ENCODE results near the gene PAEP.

The PAEP gene

DNA sequence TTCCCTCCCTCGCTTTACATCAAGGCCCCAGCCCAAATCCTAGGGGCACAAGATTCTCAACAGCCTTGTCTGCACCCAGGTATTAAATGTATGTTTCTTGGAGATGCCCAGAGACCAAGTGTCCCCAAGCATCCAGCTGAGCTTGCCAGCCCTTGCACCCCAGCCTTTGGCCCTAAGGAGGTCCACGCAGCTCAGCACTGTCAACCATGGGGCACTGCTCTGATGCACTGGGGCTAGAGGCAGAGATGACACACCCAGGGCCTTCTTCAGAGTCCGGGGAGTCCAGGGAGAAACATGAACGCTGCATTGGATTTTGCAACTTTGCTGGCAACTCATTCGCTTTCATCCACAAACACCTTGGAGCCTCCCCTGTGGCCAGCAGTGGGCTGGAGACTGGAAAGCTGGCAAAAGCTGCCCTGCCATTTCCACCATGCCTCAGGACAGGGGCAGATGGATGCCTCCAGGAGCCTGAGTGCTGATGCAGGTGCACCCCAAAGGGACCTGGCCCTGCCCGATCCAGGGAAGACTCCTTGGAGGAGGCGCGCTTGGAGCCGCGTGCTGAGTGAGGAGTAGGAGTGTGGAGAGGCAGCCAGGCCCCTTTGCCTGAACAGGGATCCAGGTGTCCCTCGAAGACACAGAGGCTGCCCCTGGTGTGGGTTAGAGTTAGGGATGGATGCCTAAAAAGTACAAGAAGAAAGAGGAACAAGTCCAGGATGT lies 19.3 kb downstream of the PAEP start:
- no peak for DNase-seq

DNA sequence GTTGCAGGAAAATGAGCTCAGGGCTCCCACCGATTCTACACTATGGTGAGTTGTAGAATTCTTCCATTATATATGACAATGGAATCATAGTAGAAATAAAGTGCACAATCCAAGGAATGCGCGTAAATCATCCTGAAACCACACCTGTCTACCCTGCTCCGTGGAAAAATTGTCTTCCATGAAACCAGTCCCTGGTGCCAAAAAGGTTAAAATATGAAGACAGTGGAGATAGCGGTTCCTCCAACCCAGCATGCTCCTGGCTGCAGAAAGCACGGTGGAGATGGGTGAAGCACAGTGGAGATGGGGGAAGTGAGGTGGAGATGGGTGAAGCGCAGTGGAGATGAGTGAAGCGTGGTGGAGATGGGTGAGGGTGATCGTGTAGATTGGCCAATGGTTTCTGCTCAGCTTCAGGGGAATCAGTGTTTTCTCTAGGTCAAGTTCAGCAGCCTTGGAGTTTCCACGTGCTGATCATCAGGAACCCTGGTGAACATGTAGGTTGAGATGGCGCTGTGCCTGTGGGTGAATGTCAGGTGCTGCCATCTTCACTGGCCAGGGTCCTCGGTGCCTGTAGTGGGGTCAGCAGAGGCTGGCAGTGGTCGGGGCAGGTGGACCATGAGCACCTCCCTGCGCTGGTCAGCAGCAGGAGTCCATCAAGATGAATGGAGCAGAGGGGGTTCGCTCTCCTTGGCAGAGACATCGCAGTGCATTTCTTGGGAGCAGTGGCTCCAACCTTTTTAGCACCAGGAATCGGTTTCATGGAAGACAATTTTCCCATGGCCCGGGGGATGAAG lies 20.3 kb downstream of the PAEP start:
- no peak for DNase-seq

DNA sequence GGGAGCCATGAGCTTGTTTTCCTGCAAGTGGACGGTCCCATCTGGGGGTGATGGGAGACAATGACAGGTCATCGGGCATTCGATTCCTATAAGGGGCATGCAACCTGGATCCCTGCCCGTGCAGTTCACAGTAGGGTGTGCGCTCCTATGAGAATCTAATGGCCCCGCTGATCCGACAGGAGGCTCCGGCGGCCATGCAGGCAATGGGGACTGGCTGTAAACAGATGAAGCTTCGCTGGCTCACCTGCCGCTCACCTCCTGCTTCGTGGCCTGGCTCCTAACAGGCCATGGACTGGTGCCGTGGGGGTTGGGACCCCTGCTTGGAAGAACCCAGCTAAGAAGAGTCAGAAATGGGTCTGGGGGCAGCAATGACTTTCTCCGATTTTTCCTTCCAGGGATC lies 21.0 kb downstream of the PAEP start:
- DNase-seq: no peak

DNA sequence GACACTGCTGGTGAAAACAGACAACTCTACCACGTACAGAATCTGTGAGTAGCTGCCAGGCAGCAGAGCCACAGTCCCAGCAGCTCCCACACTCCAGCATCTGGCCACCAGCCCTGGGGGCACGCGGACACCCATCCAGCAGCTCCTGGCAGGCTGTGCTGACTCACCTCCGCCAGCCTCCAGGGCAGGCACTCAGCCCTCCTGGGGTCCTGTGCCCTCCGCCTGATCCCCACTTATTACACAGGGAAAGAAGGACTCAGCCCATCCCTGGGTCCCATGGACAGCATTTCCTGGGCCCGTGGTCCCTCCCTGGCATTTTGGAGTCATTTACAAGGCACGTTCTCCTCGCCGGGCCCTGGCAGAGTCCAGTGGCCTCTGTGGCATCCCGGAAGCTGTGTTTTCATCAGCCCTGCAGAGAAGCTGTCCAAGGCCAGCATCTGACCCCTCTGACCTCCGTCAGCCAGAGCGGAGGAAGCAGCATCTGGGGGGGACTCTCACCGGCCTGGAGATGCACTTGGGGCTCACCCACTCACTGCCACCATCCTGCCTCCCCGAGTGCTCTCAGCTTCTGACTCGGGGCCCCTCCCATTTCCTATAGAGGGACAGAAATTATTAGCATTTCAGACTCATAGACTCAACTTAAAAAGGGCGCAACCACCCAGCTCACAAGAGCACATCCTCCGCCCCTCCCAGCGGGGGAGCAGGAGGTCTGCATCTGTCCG lies 21.6 kb downstream of the PAEP start:
- DNase-seq: no peak

- DNase-seq: no peak
Measured at GRCh38 chr9:135583688-135584011, 22.1 kb downstream of the PAEP start.

- DNase-seq: no peak
Measured at GRCh38 chr9:135584371-135584770, 22.8 kb downstream of the PAEP start.

DNA sequence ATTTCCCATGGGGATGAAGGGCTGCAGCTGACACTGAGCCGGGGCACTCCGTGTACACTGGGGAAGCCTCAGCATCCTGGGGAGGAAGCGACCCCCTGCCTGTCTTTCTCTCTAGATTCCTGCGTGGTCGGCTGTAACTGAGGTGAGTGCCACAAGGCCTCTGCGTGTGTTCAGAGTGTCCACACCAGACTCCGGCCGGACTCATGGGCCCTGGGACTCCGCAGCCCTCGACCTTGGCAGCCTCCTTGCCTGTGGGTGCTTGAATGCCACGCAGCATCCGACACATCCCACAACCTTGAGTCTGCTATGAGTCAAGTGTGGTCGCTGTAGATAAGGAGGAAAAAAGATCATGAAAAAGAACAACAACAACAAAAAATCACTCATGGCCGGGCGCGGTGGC lies 23.4 kb downstream of the PAEP start:
- DNase-seq: no peak

GRCh38 chr9:135586601-135587109 lies 25.1 kb downstream of the PAEP start:
- DNase-seq: no peak

DNA sequence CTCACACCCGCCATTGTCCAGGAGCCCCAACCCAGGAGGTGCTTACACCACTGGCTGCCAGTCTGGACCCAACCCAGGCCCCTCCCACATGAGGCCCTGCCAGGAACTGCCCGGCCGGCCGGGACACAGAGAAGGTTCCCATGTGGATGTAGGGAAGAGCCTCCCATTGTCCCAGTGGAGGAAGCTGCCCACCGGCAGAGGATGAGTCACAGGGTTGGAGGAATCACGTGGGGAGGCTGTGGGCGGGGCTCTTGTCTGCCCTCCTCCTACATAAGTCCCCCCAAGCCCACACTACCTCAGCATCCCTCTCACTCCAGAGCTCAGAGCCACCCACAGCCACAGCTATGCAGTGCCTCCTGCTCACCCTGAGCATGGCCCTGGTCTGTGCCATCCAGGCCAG lies 26.1 kb downstream of the PAEP start:
- no peak for DNase-seq

DNA sequence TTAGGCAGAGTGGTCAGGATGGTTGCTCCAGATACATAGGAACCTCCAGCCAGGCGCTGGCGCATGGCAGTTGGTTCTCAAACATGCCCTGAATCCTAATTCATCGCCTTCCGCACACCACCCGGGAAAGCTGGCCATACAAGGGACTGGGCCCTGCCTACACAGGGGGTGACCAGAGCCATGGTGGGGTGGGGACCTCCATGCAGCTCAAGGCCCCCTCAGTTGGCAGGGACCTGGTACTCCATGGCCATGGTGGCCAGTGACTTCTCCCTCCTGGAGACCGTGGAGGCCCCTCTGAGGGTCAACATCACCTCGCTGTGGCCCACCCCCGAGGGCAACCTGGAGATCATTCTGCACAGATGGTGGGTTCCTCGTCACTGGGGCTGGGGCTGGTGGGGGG lies 26.8 kb downstream of the PAEP start:
- DNase-seq: no peak

DNA sequence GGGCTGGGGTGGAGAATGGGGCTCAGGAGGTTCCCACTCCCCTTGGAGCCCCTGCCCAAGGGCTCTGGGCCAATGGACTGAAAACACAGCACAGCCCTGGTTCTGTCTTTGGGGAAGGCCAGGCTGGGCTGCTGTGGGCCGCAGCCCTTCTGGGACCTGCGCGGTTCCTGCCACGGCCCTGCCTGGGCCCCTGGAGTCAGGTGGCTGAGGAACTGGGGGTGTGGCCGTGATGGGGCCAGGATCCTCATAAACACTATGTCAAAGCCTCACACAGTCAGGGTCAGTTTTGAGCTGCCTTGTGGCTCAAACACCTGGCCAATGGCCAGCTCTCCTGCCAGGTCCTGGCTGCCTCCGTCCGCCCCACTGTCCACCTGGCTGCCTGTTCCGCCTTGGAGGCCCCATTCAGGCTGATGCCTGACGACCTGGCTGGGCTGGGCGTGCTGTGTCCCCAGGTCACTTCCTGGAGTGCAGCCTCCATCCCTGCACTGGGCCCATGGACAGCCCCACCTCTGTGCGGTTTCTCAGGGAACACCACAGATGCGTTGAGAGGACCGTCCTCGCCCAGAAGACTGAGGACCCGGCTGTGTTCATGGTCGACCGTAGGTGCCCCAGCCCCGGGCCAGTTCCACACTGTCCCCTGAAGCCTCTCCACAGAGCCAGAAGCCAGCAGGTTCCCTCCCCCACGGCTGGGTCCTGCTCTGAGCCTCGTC lies 27.5 kb downstream of the PAEP start:
- DNase-seq: no peak

- DNase-seq: no peak
Measured at GRCh38 chr9:135589596-135590485, 28.3 kb downstream of the PAEP start.

GRCh38 chr9:135590486-135591079 lies 29.0 kb downstream of the PAEP start:
- DNase-seq: no peak

DNA sequence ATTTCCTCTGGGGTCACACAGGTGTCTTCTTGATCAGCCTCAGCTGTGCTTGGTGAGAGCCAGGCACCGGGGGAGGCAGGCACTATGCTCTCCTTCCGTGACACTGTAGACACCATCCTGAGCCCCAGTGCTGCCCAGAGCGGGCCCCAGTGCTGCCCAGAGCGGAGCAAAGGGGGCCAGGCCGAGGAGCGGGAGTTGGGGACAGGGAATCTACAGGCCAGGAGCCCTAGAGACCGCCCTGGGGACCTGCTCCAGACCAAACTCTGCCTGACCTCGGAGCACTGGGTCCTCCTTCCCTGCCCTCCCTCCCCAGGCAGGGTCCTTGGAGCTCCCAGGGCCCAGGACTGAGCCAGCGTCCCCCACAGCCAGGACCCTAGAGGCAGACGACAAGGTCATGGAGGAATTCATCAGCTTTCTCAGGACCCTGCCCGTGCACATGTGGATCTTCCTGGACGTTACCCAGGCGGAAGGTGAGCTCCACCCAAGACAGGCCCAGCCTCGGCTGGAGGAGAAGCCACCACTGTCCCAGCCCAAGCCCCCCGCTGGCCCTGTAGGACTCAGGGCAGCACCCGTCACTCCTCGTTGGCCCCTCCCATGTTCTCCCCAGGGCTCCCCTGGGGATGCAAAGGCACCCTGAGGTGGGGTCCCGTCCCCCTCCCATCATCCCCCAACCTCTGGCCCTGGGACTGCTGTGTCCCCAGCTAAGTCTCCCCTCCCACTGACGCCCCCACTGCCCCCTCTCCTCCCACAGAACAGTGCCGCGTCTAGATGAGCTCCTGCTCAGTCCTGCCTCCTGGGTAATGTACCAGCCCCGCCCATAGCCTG lies 30.2 kb downstream of the PAEP start:
- DNase-seq: no peak

- no peak for DNase-seq
Measured at GRCh38 chr9:135592331-135592590, 30.7 kb downstream of the PAEP start.

GRCh38 chr9:135592625-135593024 lies 31.1 kb downstream of the PAEP start:
- no peak for DNase-seq

DNA sequence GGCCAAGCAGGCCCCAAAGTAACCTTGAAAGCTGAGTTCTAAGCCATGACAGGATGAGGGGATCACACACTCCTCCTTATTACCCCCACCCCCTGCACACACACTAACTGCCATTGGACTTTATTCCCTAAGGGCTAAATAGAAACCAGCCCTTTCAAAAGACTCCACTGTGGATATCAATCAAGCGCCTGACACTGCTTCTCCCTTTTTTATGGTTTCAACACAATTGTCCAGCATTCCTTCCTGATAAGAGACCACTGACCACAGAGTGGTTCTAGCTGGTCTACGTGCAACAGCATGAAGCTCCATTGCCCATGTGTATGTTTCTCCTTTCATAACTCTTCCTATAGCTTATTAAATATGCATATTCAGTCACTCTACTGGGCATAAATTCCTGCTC lies 34.7 kb downstream of the PAEP start:
- DNase-seq: no peak

- no peak for DNase-seq
Measured at GRCh38 chr9:135600296-135600817, 38.8 kb downstream of the PAEP start.

DNA sequence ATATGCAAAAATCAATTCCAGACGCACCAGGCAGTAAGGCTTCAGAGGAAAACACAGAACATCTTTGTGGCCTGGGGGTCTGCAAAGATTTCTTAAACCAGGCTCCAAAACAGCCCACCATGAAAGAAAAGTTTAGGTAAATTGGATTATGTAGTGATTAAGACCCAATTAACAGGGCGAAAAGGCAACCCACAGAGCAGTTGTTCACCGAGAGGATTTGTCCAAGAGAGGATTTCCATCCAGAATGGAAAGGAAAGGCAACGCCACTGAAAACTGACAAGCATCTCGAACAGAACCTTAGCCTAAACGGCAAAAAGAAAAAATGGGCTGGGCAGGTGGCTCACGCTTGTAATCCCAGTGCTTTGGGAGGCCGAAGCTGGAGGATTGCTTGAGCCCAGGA lies 40.4 kb downstream of the PAEP start:
- DNase-seq: no peak

DNA sequence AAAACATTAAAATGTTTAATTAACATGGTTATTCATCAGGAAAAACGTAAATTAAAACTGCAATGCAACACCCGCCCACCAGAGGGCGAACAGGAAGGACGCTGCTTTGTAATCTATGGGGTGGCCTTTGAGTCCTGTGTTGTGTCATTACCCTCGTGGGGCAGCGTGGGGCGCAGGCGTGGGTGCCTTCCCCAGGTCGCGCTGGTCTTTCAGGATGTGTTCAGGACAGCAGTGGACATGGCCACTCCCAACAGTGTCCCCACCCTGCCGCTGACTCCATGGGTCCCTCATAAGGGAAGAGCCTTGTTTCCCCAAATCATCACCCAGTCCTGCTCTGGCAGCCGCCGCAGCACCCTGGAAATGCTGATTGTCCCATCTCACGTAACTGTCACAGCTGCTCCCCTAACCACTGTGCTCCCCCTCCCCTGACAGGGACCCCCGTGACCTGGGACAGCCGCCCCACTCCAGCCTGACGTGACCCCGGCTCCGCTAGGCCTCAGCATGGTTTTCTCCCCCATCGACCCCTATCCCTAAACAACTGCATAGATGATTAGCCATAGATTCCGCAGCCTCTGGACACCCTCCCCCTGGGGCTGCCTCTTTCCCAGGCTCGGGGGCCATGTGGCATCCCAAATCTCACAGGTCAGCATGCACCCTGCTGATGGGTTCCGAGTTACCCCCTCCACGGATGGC lies 41.4 kb downstream of the PAEP start:
- peak; percentile 1 for DNase-seq
